ENCODE data around the gene RHBDD2.

GRCh38 chr7:75924889-75925288, 46.1 kb downstream of the RHBDD2 start:
- TF ChIP-seq CTCF (conservative IDR thresholded peaks at IDR 0.05; ENCODE audit: low read length) (no peak), EZH2phosphoT487 (IDR thresholded peaks at IDR 0.05; ENCODE audit: borderline replicate concordance, low read depth, low read length) (no peak)
